Kidney epithelial cell (primary cell): ENCODE data around the gene ARMCX5. TPM values are rescaled to one million over a fixed set of nuclear protein-coding genes. Genes with fewer than 3 reads are reported as not detected.

Experiments used
- DNase-seq: peaks from one replicate; pipeline ENCODE4 v3.0.0-alpha.2; 2010; ENCODE audit warnings: low read depth
- H3K27me3 ChIP-seq: 2 replicates; pipeline ENCODE4 v1.6.0; 2011; ENCODE audit warnings: low read length; ENCODE audit not compliant: control insufficient read depth, insufficient read depth
- H3K36me3 ChIP-seq: 2 replicates; pipeline ENCODE4 v1.5.1; 2011; ENCODE audit warnings: low read length; ENCODE audit not compliant: control insufficient read depth, insufficient read depth
- H3K4me3 ChIP-seq: 2 replicates; pipeline ENCODE4 v1.5.1; 2011; ENCODE audit warnings: low read depth, mild to moderate bottlenecking, control low read depth, low read length
- total RNA-seq: library from RNA; depleted of rRNA; stranded (reverse); fragments of >200 nt; gene quantifications from 2 replicates; pipeline ENCODE4 v1.2.3, GENCODE V29; 2015
- TF ChIP-seq, protein P1 (sequence below): IDR thresholded peaks from 2 replicates; pipeline ENCODE4 v1.5.1; 2011; ENCODE audit warnings: mild to moderate bottlenecking, moderate library complexity, low read length, control low read depth, inconsistent platforms; ENCODE audit not compliant: insufficient read depth, poor library complexity, severe bottlenecking

Gene ARMCX5
- 10.8 and 14.8 TPM in 2 replicates for total RNA-seq

DNA sequence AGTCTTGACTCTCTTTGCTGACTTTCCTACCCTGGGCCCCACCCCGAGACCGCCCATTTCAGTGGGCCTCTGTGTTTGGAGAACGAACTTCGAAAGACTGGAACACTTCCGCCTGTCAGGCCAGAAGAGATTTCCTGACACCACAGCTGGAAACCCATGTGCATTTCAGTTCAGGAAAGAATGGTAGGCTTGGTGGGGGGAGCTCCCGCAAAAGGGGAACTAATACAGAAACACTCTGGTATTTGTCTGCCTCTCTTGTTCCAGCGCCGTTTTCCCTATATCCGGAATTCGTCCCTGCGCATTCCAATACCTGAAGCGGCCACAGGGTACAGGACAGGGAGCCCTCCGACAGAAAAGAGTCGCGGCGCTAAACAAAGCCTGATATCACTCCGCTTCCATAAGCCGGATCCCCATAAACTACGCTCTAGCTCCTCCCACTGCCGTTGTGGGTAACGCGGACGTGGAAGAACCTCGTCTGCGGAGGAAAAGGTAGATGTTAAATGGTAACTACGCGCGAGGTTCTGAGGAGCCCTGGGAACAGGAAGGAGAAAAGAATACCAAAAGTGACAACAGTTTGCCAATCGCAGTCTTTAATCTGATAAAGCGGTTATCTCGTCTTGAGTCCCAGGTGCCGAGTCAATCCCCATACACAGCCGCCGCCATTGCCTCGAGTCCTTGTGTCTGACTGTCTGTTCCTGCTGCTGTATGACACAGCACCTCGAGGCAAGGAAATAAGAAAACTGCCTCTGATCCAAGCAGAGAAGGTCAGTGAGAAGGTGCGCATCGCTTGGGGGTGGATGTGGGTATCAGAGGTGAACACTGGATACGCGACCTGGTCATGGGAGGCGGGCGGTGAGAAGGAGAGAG is at the start of gene ARMCX5:
ARMCX5 (plus strand) TSS at position 432 of the 867 bp plus-strand sequence. CDS start 2,627 bp downstream, outside the sequence.
- H3K27me3 ChIP-seq, result no peaks in the 10 kb centered on the region
- TF ChIP-seq, protein P1, sequence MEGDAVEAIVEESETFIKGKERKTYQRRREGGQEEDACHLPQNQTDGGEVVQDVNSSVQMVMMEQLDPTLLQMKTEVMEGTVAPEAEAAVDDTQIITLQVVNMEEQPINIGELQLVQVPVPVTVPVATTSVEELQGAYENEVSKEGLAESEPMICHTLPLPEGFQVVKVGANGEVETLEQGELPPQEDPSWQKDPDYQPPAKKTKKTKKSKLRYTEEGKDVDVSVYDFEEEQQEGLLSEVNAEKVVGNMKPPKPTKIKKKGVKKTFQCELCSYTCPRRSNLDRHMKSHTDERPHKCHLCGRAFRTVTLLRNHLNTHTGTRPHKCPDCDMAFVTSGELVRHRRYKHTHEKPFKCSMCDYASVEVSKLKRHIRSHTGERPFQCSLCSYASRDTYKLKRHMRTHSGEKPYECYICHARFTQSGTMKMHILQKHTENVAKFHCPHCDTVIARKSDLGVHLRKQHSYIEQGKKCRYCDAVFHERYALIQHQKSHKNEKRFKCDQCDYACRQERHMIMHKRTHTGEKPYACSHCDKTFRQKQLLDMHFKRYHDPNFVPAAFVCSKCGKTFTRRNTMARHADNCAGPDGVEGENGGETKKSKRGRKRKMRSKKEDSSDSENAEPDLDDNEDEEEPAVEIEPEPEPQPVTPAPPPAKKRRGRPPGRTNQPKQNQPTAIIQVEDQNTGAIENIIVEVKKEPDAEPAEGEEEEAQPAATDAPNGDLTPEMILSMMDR, result no peak
- peak; percentile 43 for DNase-seq
- H3K4me3 ChIP-seq, result peak within 1 kb of the TSS; percentile 59
- no peaks in the 10 kb centered on the region for H3K36me3 ChIP-seq

DNA sequence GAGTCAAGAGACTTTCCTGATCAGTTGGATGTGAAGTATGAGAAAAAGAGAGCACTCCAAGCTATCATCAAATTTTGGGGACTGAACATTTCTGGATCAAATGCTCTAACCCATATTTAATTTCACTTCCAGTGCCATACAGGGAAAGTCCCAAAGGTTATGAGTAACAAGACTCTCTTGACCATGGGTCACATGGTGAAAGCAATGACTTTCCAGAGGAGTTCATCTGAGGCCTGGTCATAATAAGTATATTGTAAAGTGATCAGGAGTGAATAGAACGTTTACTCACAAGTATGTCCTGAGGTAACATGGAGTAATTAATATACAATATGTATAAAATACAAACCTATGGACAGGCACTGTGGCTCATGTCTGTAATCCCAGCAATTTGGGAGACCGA is 40.7 kb upstream of the ARMCX5 start:
- DNase-seq, result no peak
- TF ChIP-seq, protein P1, result no peak
- Histone ChIP-seq H3K27me3 (no peaks in the 10 kb centered on the region), H3K36me3 (no peaks in the 10 kb centered on the region), H3K4me3 (no peak overlapping the region)

DNA sequence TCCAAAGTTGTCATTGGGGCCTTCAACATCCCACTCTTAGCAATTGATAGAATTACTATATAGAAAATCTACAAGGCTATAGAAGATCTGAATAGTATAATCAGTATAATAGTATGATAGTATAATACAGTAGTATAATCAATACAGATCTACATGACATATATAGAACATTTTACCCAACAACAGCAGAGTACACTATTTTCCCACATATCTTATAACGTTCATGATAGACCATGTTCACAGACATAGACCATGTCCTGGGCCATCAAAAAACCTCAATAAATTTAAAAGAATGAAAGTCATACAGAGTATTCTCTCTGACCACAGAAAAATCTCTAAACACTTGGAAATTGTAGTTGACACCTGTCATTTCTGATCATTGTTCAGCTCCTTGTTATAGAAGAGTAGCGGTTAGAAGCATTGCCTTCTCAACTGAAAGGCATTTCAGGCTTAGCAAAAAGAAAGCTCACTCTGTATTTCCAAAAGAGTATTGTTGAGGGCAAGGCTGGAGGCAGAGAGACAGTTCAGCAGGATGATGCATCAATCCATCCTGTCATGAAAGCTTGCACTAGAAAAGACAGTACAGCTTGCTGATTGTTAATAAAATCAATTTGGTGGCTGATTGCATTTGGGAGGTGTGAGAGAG is 38.8 kb upstream of the ARMCX5 start:
- DNase-seq, result no peak
- Histone ChIP-seq H3K4me3 (no peak overlapping the region), H3K36me3 (no peaks in the 10 kb centered on the region), H3K27me3 (no peaks in the 10 kb centered on the region)
- TF ChIP-seq, protein P1, result no peak

DNA sequence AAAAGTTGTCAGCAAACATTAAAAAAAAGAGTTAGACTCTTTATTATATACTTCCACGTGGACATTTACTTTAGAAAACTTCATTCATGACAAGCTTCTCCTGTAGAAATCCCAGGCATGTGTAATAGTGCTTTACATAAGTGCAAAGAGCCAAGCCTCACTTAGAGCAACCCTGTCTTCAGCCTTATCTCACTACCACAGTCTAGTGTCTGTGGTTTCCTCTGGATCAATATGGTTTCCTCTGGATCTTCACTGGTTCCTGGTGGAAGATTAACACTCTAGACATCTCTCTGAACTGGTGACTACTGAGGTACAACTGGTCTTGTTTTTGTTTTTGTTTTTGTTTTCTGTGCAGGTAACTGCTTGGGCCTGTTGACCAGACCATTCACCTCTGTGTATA is 18.4 kb upstream of the ARMCX5 start:
- TF ChIP-seq, protein P1, result no peak
- Histone ChIP-seq H3K27me3 (no peaks in the 10 kb centered on the region), H3K4me3 (no peak overlapping the region), H3K36me3 (no peaks in the 10 kb centered on the region)
- DNase-seq, result no peak

DNA sequence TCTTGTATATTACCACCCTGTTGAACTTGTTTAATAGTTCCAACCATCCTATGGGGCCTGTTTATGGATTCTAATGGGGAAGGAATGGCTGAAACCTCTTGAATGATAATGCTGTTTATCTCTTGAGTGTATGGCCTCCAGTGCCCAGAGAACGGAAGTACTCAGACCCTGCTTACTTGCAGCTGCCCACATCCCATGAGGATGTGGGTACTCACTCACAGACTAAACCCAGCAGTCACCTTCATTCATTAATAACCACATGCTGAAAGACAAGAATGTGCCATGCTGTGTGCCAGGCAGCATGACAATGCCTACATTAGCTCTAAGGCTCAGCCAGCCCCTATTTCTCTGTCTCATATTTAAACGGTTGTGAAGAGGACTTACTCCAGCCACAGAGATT is 5.9 kb upstream of the ARMCX5 start:
- no peaks in the 10 kb centered on the region for H3K27me3 ChIP-seq
- TF ChIP-seq, protein P1, result no peak
- no peak overlapping the region for H3K4me3 ChIP-seq
- no peak for DNase-seq
- H3K36me3 ChIP-seq, result no peaks in the 10 kb centered on the region
